ENCODE data around the gene TUBB2B. TPM values are rescaled to one million over a fixed set of nuclear protein-coding genes. Genes with fewer than 3 reads are reported as not detected.

The TUBB2B gene
- total RNA-seq, 1 donor from 2014 or later = 114 TPM

DNA sequence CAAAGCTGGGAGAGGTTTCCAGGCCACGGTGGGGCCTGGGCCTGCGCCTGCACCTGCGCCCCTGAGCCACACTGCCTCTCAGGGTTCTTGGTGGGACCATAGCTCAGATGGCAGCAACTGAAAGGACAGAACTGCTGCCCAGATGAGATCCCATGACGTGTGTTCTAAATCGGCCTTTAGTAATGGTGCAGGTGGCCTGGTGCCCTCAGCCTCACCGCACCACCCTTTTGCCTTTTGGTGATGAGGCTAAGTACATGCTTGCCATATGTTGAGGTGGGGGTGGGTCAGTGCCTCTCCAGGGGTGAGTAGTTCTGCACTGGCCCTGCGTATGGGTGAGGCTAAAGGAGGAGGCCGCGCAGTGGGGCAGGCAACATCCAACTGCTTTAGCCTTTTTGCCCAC lies 38.7 kb upstream of the TUBB2B start:
- H3K4me1 Mint-ChIP-seq = peaks cover 7% of the 10 kb centered on the region
- no peak overlapping the region for H3K4me3 Mint-ChIP-seq
- no peak for DNase-seq (ENCODE audit: low spot score in 2 of 2, unreplicated experiment in 2 of 2)
- H3K27ac Mint-ChIP-seq = no peak overlapping the region
- no peaks in the 10 kb centered on the region for H3K27me3 Mint-ChIP-seq (ENCODE audit: low read depth)
- H3K9me3 Mint-ChIP-seq = no peaks in the 10 kb centered on the region
- TF ChIP-seq, protein P1, sequence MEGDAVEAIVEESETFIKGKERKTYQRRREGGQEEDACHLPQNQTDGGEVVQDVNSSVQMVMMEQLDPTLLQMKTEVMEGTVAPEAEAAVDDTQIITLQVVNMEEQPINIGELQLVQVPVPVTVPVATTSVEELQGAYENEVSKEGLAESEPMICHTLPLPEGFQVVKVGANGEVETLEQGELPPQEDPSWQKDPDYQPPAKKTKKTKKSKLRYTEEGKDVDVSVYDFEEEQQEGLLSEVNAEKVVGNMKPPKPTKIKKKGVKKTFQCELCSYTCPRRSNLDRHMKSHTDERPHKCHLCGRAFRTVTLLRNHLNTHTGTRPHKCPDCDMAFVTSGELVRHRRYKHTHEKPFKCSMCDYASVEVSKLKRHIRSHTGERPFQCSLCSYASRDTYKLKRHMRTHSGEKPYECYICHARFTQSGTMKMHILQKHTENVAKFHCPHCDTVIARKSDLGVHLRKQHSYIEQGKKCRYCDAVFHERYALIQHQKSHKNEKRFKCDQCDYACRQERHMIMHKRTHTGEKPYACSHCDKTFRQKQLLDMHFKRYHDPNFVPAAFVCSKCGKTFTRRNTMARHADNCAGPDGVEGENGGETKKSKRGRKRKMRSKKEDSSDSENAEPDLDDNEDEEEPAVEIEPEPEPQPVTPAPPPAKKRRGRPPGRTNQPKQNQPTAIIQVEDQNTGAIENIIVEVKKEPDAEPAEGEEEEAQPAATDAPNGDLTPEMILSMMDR (IDR thresholded peaks at IDR 0.05; ENCODE audit: unreplicated experiment) = no peak
- H3K36me3 Mint-ChIP-seq = peaks cover 21% of the 10 kb centered on the region

DNA sequence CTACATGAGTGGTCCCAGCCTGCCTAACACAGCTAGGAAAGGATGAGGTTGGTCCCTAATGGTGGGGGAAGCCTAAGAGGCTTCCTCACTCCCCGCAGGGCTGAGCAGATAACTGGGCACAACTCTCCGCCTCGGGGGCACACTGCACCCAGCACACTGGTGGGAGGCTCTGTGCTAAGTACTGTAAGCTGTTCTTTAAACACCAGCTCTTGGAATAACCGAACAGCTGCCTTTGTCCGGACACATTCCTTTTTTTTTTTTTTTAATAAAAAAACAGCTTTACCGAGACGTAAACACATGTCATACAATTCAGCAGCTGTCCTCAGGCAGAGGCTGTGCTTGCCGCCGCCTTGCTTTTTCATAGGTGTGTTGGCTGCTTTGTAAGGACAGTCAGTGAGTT lies 38.2 kb upstream of the TUBB2B start:
- no peaks in the 10 kb centered on the region for H3K9me3 Mint-ChIP-seq
- no peak for DNase-seq (ENCODE audit: low spot score in 2 of 2, unreplicated experiment in 2 of 2)
- H3K36me3 Mint-ChIP-seq = peaks cover 17% of the 10 kb centered on the region
- H3K27ac Mint-ChIP-seq = no peak overlapping the region
- no peaks in the 10 kb centered on the region for H3K27me3 Mint-ChIP-seq (ENCODE audit: low read depth)
- no peak overlapping the region for H3K4me3 Mint-ChIP-seq
- TF ChIP-seq, protein P1 (IDR thresholded peaks at IDR 0.05; ENCODE audit: unreplicated experiment) = no peak
- H3K4me1 Mint-ChIP-seq = peaks cover 12% of the 10 kb centered on the region

DNA sequence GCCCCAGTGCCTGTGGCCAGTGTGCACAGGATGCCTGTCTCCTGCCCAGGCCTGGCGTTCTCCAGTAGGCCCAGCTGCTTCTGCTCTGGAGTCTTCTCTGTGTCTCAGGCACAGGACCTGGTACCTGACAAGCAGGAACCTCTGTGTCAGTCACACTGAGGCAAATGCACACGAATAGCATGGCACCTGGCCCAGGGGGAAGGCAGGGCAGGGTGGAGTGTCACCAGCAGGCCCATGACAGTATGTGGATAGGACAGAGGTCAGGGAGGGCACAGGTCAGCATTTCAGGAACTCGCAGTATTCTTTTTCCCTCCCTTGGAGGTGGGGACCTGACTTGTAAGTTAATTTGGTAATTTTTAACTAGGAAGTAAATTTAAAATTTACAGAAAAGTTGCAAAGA lies 36.9 kb upstream of the TUBB2B start:
- Mint-ChIP-seq H3K9me3 (no peaks in the 10 kb centered on the region), H3K36me3 (peaks cover 14% of the 10 kb centered on the region), H3K27me3 (ENCODE audit: low read depth) (no peaks in the 10 kb centered on the region), H3K4me3 (no peak overlapping the region), H3K27ac (no peak overlapping the region), H3K4me1 (peaks cover 21% of the 10 kb centered on the region)
- TF ChIP-seq, protein P1 (IDR thresholded peaks at IDR 0.05; ENCODE audit: unreplicated experiment) = no peak
- no peak for DNase-seq (ENCODE audit: low spot score in 2 of 2, unreplicated experiment in 2 of 2)

DNA sequence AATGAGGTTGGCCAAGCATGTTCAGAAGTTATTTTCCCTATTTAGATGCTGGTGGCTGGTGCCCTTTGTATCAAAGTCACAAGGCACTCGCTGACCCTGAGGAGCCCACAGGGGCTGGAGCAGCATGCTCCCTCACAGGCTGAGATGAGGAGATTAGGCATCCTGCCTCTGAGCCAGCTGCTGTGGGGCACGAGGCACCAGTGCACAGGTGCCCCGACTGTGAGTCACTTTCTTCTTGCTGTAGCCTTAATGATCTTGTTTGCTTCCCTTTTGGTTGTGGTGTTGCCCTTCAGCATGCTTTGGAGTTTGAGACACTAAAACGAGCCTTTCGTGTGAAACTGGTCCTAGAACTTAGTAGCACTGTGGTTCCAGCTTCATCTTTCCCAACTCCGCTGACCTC lies 35.6 kb upstream of the TUBB2B start:
- H3K27me3 Mint-ChIP-seq (ENCODE audit: low read depth) = no peaks in the 10 kb centered on the region
- no peak overlapping the region for H3K4me3 Mint-ChIP-seq
- H3K9me3 Mint-ChIP-seq = no peaks in the 10 kb centered on the region
- no peak for DNase-seq (ENCODE audit: low spot score in 2 of 2, unreplicated experiment in 2 of 2)
- no peak overlapping the region for H3K27ac Mint-ChIP-seq
- peaks cover 22% of the 10 kb centered on the region for H3K4me1 Mint-ChIP-seq
- H3K36me3 Mint-ChIP-seq = peaks cover 5% of the 10 kb centered on the region
- TF ChIP-seq, protein P1 (IDR thresholded peaks at IDR 0.05; ENCODE audit: unreplicated experiment) = no peak

DNA sequence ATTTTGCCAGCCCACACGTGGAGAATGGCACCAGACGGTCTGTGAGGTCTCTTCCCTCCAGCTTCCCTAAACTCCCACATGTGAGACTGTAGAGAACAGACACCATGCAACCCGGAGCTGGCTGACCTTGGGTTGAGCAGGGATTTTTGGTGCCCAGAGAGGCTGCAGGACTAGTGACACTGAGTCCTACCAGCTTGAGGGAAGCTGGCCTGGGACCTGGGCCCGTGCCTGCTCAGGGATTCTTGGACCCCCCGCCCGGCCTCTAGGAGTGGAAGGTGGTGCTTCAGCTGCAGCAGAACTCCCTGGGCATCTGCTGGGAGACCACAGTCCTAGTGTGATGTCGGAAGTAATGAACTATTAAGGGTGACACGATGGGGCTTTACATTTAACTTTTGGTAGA lies 34.5 kb upstream of the TUBB2B start:
- H3K27ac Mint-ChIP-seq = no peak overlapping the region

More for the DNA sequence above, 34.5 kb upstream of the TUBB2B start:
- H3K27me3 Mint-ChIP-seq (ENCODE audit: low read depth) = peaks cover 5% of the 10 kb centered on the region
- peaks cover 22% of the 10 kb centered on the region for H3K4me1 Mint-ChIP-seq
- no peak overlapping the region for H3K4me3 Mint-ChIP-seq
- TF ChIP-seq, protein P1 (IDR thresholded peaks at IDR 0.05; ENCODE audit: unreplicated experiment) = no peak
- peaks cover 2% of the 10 kb centered on the region for H3K36me3 Mint-ChIP-seq
- no peak for DNase-seq (ENCODE audit: low spot score in 2 of 2, unreplicated experiment in 2 of 2)
- no peaks in the 10 kb centered on the region for H3K9me3 Mint-ChIP-seq

Data from mesothelial cell of epicardium (in vitro differentiated cells).